SK-N-SH (cell line): ENCODE results near the gene COLEC11.

Source experiments
- CTCF ChIP-seq: fragments of 200-600 bp; sonication (generic); IDR thresholded peaks from 2 replicates; pipeline ENCODE4 v1.6.1; 2017; ENCODE audit warnings: antibody characterized with exemption, mild to moderate bottlenecking, moderate library complexity
- EP300 ChIP-seq, 2 experiments: IDR thresholded peaks; 2 replicates each; pipeline versions ENCODE4 v1.4.0 to v1.6.1; 2012; ENCODE audit warnings: borderline replicate concordance in 1 of 2, low read depth in 1 of 2, low read length in 1 of 2
- EZH2phosphoT487 ChIP-seq: fragments of 200-600 bp; sonication (generic); IDR thresholded peaks from 2 replicates; pipeline ENCODE4 v1.6.1; 2017; ENCODE audit warnings: low read depth, mixed run types, mild to moderate bottlenecking, antibody characterized with exemption, moderate library complexity, borderline replicate concordance
- FOXM1 ChIP-seq: IDR thresholded peaks from 2 replicates; pipeline ENCODE4 v1.4.0; 2012; ENCODE audit warnings: low read depth, mild to moderate bottlenecking
- GABPA ChIP-seq: IDR thresholded peaks from 2 replicates; pipeline ENCODE4 v1.4.0; 2012; ENCODE audit warnings: low read depth, mild to moderate bottlenecking
- MAX ChIP-seq: IDR thresholded peaks from 2 replicates; pipeline ENCODE4 v1.4.0; 2012; ENCODE audit warnings: low read depth
- MXI1 ChIP-seq: IDR thresholded peaks from 2 replicates; pipeline ENCODE4 v1.6.1; 2012; ENCODE audit warnings: mild to moderate bottlenecking, low read depth, low read length, improper control_type of control experiment
- NFIC ChIP-seq: IDR thresholded peaks from 2 replicates; pipeline ENCODE4 v1.4.0; 2012; ENCODE audit warnings: borderline replicate concordance
- POLR2AphosphoS5 ChIP-seq: IDR thresholded peaks from 2 replicates; pipeline ENCODE4 v1.6.1; 2012; ENCODE audit warnings: low read depth, low read length
- RAD21 ChIP-seq: IDR thresholded peaks from 2 replicates; pipeline ENCODE4 v1.6.1; 2012; ENCODE audit warnings: mild to moderate bottlenecking, low read length
- REST ChIP-seq: IDR thresholded peaks from 2 replicates; pipeline ENCODE4 v1.6.1; 2012; ENCODE audit warnings: mild to moderate bottlenecking, low read depth, low read length, moderate library complexity
- TAF1 ChIP-seq: IDR thresholded peaks from 2 replicates; pipeline ENCODE4 v1.6.1; 2012; ENCODE audit warnings: low read depth, mild to moderate bottlenecking, low read length, moderate library complexity, borderline replicate concordance

- TF ChIP-seq MAX: no peak
- no peak for TF ChIP-seq CTCF
- no peak for TF ChIP-seq FOXM1
- TF ChIP-seq MXI1: peak; percentile 78; the same call in 1 of the 2 replicates
- TF ChIP-seq POLR2AphosphoS5: no peak; the same call in 1 of the 2 replicates
- TF ChIP-seq NFIC: no peak
- peak; percentile 43 for TF ChIP-seq RAD21
- no peak for TF ChIP-seq TAF1
- TF ChIP-seq EP300 (IDR thresholded peaks at IDR 0.05; ENCODE audit: borderline replicate concordance in 1 of 2, low read depth in 1 of 2, low read length in 1 of 2): peak in 1 of 2 experiments; percentile 94; a peak in 2 of 4 replicates
- no peak for TF ChIP-seq REST
- TF ChIP-seq GABPA: no peak
- no peak for TF ChIP-seq EZH2phosphoT487
Observed at GRCh38 chr2:3604207-3604877, 9.4 kb downstream of the COLEC11 start.
